Measurements from ENCODE around the gene TBC1D9. TPM values are rescaled to one million over a fixed set of nuclear protein-coding genes. Genes with fewer than 3 reads are reported as not detected.

TBC1D9 gene
- total RNA-seq, 2 donors from 2014 or later: 22.3 to 29.0 TPM

GRCh38 chr4:140732780-140733179 lies 23.4 kb downstream of the TBC1D9 start:
- H3K27me3 Mint-ChIP-seq (ENCODE audit: insufficient read depth): no peaks in the 10 kb centered on the region
- no peak for DNase-seq

DNA sequence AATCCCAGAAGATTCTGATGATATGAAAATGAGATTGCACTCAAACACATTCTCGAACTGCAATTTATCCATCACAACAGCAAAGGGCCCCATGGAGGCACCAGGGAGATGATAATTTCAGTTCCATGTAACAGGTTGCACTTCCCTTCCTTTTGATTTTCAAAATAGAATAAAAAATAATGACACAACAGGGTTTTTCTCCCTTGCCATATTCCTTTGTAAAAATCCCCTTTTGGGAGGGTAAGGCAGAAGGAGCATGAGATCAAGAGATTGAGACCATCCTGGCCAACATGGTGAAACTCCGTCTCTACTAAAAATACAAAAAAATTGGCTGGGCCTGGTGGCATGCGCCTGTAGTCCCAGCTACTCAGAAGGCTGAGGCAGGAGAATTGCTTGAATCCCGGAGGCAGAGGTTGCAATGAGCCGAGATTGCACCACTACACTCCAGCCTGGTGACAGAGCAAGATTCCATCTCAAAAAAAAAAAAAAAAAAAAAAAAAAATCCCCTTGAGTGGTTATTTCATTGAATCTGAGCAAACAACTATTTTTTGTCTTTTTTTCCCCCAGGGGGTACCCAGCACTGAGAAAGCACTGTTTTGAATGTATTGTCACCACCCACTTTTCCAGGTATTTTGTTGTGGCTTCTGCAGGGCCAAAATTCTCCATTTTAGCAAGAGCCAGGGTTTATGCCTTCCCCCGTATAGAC lies 26.7 kb downstream of the TBC1D9 start:
- TF ChIP-seq, protein P1, sequence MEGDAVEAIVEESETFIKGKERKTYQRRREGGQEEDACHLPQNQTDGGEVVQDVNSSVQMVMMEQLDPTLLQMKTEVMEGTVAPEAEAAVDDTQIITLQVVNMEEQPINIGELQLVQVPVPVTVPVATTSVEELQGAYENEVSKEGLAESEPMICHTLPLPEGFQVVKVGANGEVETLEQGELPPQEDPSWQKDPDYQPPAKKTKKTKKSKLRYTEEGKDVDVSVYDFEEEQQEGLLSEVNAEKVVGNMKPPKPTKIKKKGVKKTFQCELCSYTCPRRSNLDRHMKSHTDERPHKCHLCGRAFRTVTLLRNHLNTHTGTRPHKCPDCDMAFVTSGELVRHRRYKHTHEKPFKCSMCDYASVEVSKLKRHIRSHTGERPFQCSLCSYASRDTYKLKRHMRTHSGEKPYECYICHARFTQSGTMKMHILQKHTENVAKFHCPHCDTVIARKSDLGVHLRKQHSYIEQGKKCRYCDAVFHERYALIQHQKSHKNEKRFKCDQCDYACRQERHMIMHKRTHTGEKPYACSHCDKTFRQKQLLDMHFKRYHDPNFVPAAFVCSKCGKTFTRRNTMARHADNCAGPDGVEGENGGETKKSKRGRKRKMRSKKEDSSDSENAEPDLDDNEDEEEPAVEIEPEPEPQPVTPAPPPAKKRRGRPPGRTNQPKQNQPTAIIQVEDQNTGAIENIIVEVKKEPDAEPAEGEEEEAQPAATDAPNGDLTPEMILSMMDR (conservative IDR thresholded peaks at IDR 0.05): no peak
- Histone ChIP-seq H3K9me3 (ENCODE audit: control insufficient read depth, low read length) (no peaks in the 10 kb centered on the region), H3K9ac (ENCODE audit: extremely low read depth, low read length, poor library complexity, severe bottlenecking) (no peak overlapping the region), H3K27me3 (ENCODE audit: control insufficient read depth, insufficient read depth, low read length, poor library complexity, severe bottlenecking) (no peaks in the 10 kb centered on the region), H3K4me3 (ENCODE audit: low read length) (no peak overlapping the region), H3K27ac (ENCODE audit: low read depth, low read length) (no peak overlapping the region), H3K36me3 (ENCODE audit: control insufficient read depth, insufficient read depth, low read length) (peaks cover 5% of the 10 kb centered on the region), H3K4me1 (ENCODE audit: control insufficient read depth, insufficient read depth, low read length) (no peaks in the 10 kb centered on the region)
- peaks cover 10% of the 10 kb centered on the region for H3K4me1 Mint-ChIP-seq
- no peaks in the 10 kb centered on the region for H3K27me3 Mint-ChIP-seq (ENCODE audit: insufficient read depth)
- H3K27ac Mint-ChIP-seq: no peak overlapping the region
- H3K36me3 Mint-ChIP-seq (ENCODE audit: low read depth): no peaks in the 10 kb centered on the region
- no peaks in the 10 kb centered on the region for H3K9me3 Mint-ChIP-seq
- 96 to 100% methylated on average over 2 to 6 of the region's 6 CpGs for WGBS, 2 experiments (ENCODE audit: insufficient coverage in 1 of 2, insufficient read length in 1 of 2)
- no peak for DNase-seq
- no peak overlapping the region for H3K4me3 Mint-ChIP-seq

More at GRCh38 chr4:140732780-140733179, 23.4 kb downstream of the TBC1D9 start:
- no peaks in the 10 kb centered on the region for H3K27me3 ChIP-seq (ENCODE audit: control insufficient read depth, insufficient read depth, low read length, poor library complexity, severe bottlenecking)
- H3K9me3 ChIP-seq (ENCODE audit: control insufficient read depth, low read length): no peaks in the 10 kb centered on the region
- no peak overlapping the region for H3K27ac ChIP-seq (ENCODE audit: low read depth, low read length)
- no peaks in the 10 kb centered on the region for H3K36me3 Mint-ChIP-seq (ENCODE audit: low read depth)
- 88 to 92% methylated on average over 2 of the region's 2 CpGs for WGBS, 2 experiments (ENCODE audit: insufficient coverage in 1 of 2, insufficient read length in 1 of 2)
- H3K4me1 Mint-ChIP-seq: peaks cover 20% of the 10 kb centered on the region
- no peak overlapping the region for H3K9ac ChIP-seq (ENCODE audit: extremely low read depth, low read length, poor library complexity, severe bottlenecking)
- H3K4me1 ChIP-seq (ENCODE audit: control insufficient read depth, insufficient read depth, low read length): no peaks in the 10 kb centered on the region
- H3K4me3 ChIP-seq (ENCODE audit: low read length): no peak overlapping the region
- no peak overlapping the region for H3K27ac Mint-ChIP-seq
- peaks cover 5% of the 10 kb centered on the region for H3K36me3 ChIP-seq (ENCODE audit: control insufficient read depth, insufficient read depth, low read length)
- H3K9me3 Mint-ChIP-seq: no peaks in the 10 kb centered on the region
- TF ChIP-seq, protein P1 (conservative IDR thresholded peaks at IDR 0.05): no peak
- H3K4me3 Mint-ChIP-seq: no peak overlapping the region

GRCh38 chr4:140726776-140727500 lies 29.2 kb downstream of the TBC1D9 start:
- Mint-ChIP-seq H3K27me3 (ENCODE audit: insufficient read depth) (no peaks in the 10 kb centered on the region), H3K36me3 (ENCODE audit: low read depth) (no peaks in the 10 kb centered on the region), H3K9me3 (no peaks in the 10 kb centered on the region), H3K4me1 (peaks cover 15% of the 10 kb centered on the region), H3K27ac (no peak overlapping the region), H3K4me3 (no peak overlapping the region)
- Histone ChIP-seq H3K9ac (ENCODE audit: extremely low read depth, low read length, poor library complexity, severe bottlenecking) (no peak overlapping the region), H3K27me3 (ENCODE audit: control insufficient read depth, insufficient read depth, low read length, poor library complexity, severe bottlenecking) (no peaks in the 10 kb centered on the region), H3K9me3 (ENCODE audit: control insufficient read depth, low read length) (no peaks in the 10 kb centered on the region), H3K4me1 (ENCODE audit: control insufficient read depth, insufficient read depth, low read length) (no peaks in the 10 kb centered on the region), H3K4me3 (ENCODE audit: low read length) (no peak overlapping the region), H3K36me3 (ENCODE audit: control insufficient read depth, insufficient read depth, low read length) (no peaks in the 10 kb centered on the region), H3K27ac (ENCODE audit: low read depth, low read length) (no peak overlapping the region)
- TF ChIP-seq, protein P1 (conservative IDR thresholded peaks at IDR 0.05): no peak
- no peak for DNase-seq
- 93 to 100% methylated on average over 1 to 3 of the region's 3 CpGs for WGBS, 2 experiments (ENCODE audit: insufficient coverage in 1 of 2, insufficient read length in 1 of 2)

Measured in endodermal cell (in vitro differentiated cells).